UCSD-AML1 (cell line): ENCODE results near the gene FARS2.

Experiments used
- DNase-seq: peaks from one replicate; lab custom pipeline; 2025; ENCODE audit not compliant: unreplicated experiment; lab: John Stamatoyannopoulos, UW

Gene FARS2

DNA sequence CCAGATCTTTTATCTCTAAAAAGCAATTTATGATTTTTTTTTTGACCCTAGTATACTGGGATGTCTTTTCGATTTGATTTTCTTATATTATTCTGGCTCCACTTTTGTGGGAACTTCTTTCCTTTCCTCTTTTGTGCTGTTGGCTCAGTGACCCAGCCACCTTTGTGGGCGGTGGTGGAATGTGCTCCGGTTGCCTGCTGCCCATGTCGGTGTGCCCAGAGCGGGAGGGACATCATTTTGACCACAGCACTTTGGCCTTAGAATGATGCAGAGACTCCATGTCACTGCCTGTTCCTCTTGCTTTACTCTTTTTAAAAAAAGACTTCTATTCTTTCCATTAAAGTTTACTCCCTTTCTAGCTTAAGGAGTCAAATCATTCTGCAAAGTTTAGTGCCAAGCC, 198.0 kb downstream of the FARS2 start:
- DNase-seq: no peak

DNA sequence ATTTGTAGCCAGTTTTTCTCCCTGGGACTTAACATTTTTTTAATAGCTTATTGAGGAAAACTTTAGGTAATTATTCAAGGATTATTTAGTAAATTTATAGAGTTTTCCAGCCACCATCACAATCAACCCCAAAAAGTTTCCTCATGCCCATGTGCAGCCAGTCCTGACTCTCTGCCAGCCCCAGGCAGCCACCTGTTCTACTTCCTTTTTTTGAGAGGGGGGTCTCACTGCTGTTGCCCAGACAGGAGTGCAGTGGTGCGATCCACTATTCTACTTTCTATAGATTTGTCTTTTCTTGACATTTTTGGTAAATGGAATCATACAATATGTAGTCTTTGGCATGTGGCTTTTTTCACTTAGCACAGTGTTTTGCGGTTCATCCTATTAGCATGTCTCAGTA, 200.1 kb downstream of the FARS2 start:
- DNase-seq: no peak

DNA sequence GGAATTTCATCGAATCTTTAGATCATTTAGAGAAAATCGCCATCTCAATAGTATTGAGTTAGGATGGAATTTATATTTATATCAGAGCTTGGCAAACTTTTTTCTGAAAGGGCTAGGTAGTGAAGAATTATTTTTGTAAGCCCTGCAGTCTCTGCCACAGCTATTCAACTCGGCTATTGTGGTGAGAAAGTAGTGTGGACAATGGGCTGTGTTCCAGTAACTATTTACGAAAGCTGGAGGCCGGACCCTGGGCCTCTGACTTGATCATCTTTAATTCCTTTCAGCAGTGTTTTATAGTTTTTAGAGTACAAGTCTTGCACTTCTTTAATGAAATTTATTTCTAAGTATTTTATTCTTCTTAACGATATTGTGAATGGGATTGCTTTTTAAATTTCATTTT, 201.5 kb downstream of the FARS2 start:
- DNase-seq: no peak

DNA sequence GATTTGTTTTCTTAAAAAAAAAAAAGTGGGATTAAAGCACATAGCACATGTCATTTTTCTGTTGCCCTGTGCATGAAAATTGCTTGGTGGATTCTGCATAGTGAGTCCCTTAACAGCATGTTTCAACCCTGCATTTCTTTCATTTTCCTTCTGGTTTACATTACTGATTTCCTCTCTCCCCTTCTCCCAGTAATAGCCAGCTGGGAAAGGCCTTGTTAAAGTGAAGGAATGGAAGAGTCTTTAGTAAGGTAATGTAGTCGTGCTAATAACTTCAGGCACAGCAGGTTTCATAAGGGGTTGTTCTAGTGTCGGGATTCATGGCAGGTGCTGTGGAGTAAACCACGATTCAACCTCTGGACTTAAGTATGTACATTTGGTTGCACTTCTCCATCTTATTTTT, 202.4 kb downstream of the FARS2 start:
- DNase-seq: no peak

DNA sequence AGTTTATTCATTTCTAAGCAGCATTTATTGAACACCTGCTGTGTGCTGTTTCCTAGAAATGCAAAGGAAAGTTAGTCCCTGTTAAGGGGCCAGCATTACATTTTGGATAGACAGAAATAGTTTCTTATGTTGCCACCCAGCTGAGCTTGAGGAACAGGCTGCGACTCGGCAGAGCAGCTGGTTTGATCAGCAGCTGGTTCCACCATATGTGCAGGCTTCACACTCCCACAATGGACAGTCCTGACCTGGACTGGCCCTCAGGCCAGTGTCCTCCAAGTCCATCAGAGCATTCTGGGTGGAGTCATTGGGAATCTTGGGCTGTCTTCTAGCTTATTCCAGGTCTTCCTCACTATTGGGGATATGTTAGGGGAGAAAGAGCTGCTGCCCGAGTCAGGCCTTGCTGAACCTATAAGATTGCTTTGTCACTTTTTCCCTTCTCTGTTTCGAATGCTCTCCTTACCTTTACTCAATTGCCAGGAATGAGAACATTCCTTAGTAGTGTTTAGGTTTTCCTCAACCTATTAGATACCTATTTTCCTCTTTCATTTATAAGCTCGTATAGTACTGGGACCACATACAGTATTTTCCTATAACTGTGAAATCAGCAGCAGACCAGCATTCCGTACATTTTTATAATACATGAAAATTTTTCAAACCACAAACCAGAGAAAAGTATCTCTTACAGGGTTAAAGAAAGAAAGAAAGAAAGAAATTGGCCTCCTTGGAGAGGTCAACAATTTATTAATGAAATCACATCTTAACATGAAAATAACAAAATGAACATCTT, 203.0 kb downstream of the FARS2 start:
- DNase-seq: no peak

DNA sequence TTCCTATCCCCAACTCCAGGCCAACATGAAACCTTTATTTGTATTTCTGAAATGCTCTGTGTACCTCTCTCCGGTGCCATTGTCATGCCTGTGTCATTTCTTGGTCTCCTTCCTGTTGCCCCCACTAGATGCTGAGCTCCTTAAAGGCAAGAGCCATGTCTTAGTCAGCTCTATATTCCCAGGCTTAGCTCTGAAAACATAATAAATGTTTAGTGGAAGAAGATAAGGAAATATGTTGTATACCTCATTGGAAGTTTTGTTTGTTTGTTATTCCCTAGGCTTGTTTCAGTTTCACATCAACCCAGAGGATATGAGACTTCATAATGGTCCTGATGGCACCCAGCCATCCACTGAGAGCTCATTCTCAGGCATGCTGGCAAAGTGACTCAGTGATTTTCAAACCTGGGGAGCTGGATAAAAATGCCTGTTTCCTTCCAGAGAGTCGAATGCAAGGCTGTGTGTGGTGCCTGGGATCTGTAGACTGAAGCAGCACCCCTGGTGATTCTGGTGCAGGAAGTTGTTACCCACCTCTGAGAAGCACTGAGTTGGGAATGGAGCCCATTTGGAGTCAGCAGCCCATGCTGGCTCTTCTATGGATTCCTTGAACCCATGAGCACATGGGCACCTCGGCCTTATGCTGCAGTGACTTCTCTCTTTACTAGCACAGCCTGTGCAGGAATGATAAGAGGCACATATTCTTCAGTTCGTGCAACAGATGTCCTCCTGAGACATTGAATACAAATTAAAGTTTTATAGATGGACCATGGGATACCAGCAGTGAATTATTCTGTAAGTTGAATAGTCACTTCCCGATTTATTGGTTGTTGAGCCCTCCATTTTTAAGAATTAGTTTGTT, 205.2 kb downstream of the FARS2 start:
- DNase-seq: no peak

DNA sequence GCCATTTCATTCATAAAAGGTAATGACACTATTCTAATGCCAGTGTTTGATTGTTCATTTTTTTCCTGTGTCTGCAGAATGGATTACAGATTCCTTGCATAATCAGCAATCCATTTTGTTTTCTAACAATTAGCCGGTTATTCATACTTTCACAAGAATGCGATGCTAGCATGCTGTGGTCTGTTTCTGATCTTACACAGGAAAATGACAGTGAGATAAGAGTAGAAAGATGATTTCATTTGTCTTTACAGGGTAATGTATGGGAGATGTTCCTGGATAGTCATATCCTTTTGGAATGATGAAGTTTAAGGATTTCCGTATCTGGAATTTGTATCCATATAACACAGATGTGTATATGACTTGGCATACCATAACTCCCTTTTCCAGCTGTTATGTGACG, 207.3 kb downstream of the FARS2 start:
- no peak for DNase-seq

DNA sequence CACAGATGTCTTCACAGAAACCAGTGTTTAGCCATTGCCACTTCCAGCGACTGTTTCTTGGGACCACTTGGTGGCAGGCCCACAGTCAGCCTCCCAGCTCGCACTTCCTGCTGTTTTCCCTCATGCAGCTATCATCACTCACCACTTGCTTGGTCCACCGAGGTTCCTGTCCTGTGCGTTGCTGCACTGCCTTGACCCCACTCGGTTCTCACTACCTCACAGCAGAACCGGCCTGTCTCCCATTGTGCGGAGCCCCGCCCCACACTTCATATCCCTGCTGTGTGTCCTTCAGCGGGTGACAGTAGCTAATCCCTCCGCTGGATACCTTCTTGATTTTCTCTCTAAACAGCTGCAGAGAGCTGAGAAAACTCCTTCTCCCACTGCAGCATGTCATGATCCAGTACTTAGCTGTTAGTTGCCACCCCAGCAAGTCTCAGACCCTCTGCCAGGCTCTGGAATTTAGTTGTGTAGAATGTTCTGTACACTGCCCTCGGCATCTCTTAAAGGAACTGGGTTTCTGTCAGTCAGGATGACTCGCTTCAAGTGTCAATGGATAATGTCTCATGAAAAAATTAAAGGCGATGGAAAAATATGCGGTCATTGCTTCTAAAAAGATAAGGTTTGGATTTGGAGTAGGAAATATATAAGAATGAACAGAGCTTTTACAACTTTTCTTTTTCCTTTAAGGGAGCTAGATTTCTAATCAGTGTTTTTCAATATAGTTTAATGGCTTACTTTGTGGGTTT, 208.0 kb downstream of the FARS2 start:
- no peak for DNase-seq

DNA sequence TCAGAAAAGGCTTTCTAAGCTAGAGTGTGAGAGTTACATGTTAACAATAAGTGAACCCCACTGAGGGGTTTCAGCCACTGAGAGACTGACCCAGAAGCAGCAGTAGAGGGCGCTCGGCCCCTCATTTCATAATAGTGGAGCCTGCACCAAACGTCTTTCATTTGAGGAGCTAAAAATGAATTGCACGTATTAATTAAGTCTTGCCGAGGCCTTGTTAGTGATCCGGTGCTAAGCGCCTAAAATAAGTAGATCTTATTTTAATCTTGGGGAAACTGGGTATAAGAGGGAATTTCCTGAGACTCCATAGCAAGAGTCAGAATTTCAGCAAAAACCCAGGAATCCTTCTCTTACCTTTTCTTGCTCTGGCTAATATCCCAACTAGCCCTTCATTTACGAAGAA, 209.7 kb downstream of the FARS2 start:
- peak; percentile 65 for DNase-seq

DNA sequence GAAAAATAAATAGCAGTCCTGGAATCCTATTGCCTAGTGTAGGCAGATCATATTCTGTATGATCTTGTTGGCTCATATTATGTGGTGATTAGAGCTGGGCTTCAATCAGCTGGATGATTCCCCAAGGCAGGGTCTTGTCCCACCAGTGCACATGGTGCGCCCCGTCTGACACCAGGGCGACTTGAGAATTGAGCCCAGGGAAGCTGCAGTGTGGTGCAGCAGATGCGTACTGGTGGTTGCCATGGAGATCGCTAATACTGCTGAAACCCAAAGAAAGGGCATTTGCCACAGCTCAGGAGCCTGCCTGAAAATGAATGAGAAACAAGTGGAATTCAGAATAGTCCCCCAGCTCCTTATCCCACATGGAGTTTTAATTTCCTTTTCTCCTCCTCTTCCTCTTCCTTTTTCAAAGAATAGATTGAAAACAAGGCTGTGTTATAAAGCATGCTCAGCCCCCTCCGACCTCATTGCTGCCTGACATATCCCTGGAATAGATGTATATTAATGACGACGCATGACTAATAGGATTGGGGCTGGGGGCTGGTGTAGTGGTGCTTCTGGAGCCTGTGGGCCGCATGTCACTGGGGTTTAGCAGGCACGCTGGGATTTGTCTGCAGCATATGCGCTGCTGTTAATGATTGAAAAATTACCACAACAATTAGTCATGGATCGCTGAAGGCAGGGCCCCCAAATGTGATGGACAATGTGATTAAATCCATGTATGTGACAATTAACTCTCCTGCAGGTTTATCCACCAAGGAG, 210.5 kb downstream of the FARS2 start:
- no peak for DNase-seq

DNA sequence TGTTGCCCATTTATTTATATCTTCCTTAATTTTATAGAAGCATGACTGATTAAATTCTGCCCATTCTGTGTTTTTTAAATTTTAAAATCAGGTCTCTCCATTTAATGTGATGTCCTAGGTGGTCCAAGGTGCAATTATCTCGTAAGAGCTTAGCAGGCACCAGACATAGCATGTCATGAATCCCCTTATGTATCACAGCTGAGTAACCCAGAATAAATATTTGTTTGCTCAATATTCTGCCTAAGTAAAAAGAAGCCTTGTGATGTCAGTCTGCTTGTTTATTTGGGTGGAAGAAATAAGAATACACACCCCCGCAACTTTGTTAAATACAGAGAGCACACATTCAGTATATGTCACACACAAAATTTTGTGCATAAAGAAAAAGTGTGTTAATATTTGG, 211.3 kb downstream of the FARS2 start:
- no peak for DNase-seq

DNA sequence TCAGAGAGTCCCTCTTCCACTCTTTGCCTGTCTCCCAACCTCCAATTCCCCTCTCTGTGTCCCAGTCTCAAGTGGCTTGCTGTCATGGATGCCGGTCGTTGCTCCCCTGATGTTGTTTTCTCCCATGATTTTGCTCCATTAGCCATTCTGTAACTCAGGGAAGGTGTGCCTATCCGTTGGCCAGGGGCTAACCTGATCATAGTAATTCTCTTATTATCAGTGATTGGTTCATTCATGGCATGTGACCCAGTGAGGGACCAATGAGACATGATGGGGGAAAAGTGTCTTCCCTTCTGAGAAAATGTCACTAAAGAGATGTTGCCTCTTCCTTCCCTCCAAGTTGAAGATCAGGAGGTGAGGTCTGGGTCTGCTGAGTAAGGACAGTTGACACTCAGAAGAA, 214.5 kb downstream of the FARS2 start:
- DNase-seq: no peak

DNA sequence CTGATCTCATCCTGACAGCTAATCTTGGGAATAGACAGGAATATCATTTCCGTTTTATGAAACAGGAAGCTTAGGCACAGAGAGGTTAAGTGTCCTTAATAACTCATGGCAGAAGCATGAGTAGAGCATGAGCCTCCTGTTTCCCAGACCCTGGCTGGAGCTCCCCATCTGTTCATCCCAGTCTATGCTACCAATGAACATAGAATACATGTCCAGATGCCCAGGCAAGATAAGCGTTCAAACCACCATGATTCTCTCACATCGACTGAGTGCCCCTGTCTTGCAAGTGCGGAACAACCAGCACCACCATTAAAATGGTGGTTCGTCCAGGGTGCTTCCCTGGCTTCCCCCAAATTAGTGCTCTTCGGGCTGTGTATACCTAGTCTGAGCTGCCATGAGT, 217.1 kb downstream of the FARS2 start:
- DNase-seq: no peak

DNA sequence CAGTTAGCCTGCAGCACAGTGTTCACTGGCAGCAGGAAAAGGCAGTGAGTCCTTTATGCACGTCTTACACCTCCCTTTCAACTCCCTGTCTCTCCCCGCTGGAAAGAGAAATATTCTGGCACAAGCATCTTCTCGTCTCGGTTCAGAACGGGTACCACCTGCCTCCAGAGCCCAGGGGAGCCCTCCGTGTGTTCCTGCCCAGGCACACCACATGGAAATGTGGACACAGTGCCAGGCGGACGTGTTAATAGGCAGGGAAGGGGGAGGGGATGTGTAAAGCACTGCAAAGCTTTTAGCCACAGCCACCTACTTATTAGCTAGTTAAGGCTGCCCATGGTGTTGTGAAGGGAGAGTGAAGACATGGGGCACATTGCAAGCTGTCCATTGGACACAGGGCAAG, 219.7 kb downstream of the FARS2 start:
- DNase-seq: no peak

DNA sequence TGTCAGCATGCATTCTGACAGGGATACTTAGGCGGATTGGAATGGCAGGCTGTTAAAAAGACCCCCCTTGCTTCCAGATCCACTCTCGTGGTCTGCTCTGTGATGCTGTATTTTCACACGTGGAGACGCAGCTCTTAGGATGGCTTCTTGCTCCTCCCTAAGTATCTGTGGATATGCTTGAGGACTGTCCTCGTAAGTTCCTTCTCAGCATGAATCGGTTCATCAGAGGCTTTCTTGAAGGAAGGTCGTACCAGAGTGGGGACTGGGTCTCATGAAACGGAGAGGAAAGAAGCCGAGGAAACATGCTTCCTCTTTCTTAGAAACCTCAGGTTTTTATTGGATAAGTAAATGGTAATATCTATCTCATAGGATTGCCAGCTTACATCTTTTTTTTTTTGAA, 220.4 kb downstream of the FARS2 start:
- no peak for DNase-seq

DNA sequence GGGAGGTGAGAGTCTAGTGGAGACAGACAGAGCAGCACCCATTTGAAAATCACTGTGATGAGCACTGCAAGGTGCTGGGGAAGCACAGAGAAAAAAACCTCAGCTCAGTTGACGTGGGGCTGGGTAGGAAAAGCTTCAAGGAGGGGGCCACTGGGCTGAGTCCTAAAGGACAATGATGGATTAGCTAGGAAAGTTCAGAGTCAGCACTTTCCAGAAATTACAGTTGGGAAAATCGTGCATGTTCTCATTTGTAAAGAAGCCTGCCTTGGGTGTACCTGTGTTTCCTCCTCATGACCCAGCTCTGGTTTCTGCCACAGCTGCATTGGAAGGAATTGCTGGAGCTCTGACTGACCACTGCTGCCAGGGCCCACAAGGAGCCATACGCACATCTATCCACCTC, 221.3 kb downstream of the FARS2 start:
- DNase-seq: no peak

DNA sequence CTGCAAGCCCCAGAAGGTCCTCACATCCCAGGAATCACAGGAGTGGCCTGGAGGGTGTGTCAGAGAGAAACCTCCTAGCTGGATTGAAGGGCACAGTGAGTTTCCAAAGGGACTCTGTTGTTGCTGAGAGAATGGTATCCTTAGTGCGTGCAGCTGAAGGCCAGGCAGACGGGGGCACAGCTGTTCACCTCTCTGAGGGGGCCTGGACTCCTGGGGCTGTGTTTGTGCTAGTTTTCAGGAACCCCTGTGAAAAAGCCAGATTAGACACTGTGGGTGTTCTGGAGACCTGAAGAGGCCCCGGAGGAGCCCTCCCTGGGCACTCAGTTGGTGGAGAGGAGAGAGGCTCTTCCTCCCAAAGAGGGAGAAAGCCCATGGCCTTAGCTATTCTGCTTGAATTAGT, 223.4 kb downstream of the FARS2 start:
- no peak for DNase-seq

DNA sequence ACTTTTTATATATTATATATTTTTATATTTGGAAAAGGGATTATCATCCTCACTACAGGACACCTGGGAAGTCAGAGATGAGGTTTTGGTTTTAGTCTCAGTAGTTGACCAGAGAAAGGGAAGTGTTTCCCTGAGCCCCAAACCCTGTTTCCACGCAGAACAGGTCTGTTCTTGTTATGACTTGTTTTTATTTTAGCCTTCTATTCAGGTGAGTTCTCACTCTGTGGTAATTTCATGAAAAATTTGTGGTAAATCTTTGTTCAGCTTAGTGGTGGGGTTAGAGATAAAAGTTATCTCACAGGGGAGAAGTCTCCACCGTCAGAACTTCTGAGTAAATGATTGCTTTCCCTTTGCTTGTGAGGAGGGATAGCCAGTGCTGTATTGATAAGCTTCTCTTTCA, 224.9 kb downstream of the FARS2 start:
- DNase-seq: no peak

DNA sequence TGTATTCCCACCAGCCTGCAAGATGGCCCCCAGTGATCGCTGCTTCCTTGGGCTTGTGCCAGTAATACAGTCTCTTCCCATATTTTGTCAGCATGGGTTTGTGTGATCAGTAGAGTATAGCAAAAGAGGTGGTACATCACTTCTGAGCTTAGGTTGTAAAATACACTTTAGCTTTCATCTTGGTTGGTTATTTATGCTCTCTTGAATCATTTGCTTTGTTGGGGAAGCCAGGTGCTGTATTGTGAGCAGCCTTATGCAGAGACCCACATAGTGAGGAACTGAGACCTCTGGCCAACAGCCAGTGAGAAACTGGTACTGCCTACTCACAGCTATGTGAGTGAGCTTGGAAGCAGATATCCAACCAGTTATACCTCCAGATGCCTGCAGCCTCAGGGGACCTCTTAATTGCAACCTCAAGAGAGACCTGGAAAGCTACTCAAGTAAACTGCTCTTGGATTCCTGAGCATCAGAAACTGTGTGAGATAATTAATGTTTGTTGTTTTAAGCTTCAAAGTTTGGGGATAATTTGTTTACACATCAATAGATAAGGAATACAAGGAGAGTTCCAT, 229.3 kb downstream of the FARS2 start:
- no peak for DNase-seq

DNA sequence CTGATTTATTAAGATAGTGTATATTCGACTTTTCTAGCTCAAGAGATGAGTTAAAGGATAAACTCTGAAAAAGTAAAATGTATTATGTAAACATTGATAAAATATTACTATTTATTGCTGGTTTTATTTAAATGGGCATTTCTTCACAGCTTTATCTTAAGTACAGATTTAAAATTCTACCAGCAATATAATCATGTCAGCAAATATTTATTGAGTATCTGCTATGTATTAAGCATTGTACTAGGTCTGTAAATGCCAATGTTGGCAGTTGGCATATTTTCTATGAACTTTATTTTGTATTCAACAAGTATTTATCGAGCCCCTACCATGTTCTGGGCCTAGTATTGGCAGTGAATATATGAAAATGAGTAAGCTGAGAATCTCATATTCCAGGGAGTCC, 231.0 kb downstream of the FARS2 start:
- DNase-seq: no peak

DNA sequence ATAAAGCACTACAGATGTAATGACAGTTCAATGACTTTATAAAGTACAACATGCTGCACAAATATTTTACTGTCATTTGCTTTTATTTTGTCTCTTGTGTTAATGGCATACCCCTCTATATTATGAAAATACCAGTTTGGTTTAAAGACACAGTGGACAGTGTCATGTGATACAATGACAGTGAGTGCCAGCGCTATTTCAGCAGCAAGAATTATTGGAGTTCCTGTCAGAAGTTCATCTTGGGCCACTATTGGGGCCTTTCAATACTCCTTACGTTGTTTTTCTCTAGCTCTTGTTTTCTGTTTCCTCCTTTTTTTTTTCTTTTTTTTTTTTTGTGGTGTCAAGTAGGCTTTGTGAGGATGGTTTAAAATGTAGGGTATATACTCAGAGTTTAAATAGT, 232.5 kb downstream of the FARS2 start:
- no peak for DNase-seq
